Neuronal stem cell (in vitro differentiated cells): ENCODE data around the gene GPRIN1.
A peak's percentile ranks its signal among the peaks of the same experiment; 100 is the strongest.

Source experiments
- DNase-seq: peaks from one replicate; pipeline ENCODE4 v3.0.0-alpha.2; 2013; ENCODE audit warnings: low spot score
- H2AFZ ChIP-seq: one replicate; pipeline ENCODE4 v1.6.1; 2013; ENCODE audit warnings: mild to moderate bottlenecking, low read length, inconsistent platforms
- H2AK5ac ChIP-seq: 2 replicates; pipeline ENCODE4 v1.6.1; 2013; ENCODE audit warnings: low read depth, mild to moderate bottlenecking, inconsistent platforms, low read length, moderate library complexity, mixed read lengths
- H2BK120ac ChIP-seq: 2 replicates; pipeline ENCODE4 v1.6.1; 2013; ENCODE audit warnings: low read depth, mild to moderate bottlenecking, inconsistent platforms, low read length, moderate library complexity, mixed read lengths
- H2BK12ac ChIP-seq: one replicate; pipeline ENCODE4 v1.6.1; 2013; ENCODE audit warnings: low read length, inconsistent platforms
- H2BK15ac ChIP-seq: 2 replicates; pipeline ENCODE4 v1.6.1; 2013; ENCODE audit warnings: mild to moderate bottlenecking, low read length, inconsistent platforms, mixed read lengths
- H2BK5ac ChIP-seq: one replicate; pipeline ENCODE4 v1.6.1; 2013; ENCODE audit warnings: inconsistent platforms, mild to moderate bottlenecking, low read length, moderate library complexity
- H3K14ac ChIP-seq: one replicate; pipeline ENCODE4 v1.6.1; 2013; ENCODE audit warnings: low read length, inconsistent platforms
- H3K18ac ChIP-seq: 2 replicates; pipeline ENCODE4 v1.6.1; 2013; ENCODE audit warnings: low read length, inconsistent platforms
- H3K23ac ChIP-seq: 2 replicates; pipeline ENCODE4 v1.6.1; 2013; ENCODE audit warnings: low read depth, mild to moderate bottlenecking, mixed read lengths, low read length, inconsistent platforms; ENCODE audit not compliant: poor library complexity
- H3K27ac ChIP-seq: replicated peaks from 3 replicates; pipeline ENCODE4 v1.5.1; 2013; ENCODE audit warnings: low read length, inconsistent platforms
- H3K27me3 ChIP-seq, 3 experiments: 2 replicates each; pipeline ENCODE4 v1.6.1; 2013; ENCODE audit warnings: low read length in 3 of 3, mild to moderate bottlenecking in 2 of 3, inconsistent platforms in 1 of 3, low read depth in 1 of 3, mixed read lengths in 1 of 3, moderate library complexity in 1 of 3; ENCODE audit not compliant: control insufficient read depth in 3 of 3, insufficient read depth in 3 of 3
- H3K36me3 ChIP-seq, 2 donors: replicated peaks in 1 of 2; 2 replicates each; pipeline ENCODE4 v1.6.1; 2013; ENCODE audit warnings: low read length in 2 of 2; ENCODE audit not compliant: control insufficient read depth in 2 of 2, insufficient read depth in 2 of 2
- H3K4ac ChIP-seq: 2 replicates; pipeline ENCODE4 v1.6.1; 2013; ENCODE audit warnings: inconsistent platforms, mild to moderate bottlenecking, low read length, moderate library complexity
- H3K4me1 ChIP-seq, 2 donors: 1 replicate in 1 of 2; 2 replicates in 1 of 2; pipeline ENCODE4 v1.6.1; 2013; ENCODE audit warnings: low read length in 2 of 2, low read depth in 1 of 2; ENCODE audit not compliant: control insufficient read depth in 2 of 2, insufficient read depth in 1 of 2
- H3K4me2 ChIP-seq: one replicate; pipeline ENCODE4 v1.6.1; 2013; ENCODE audit warnings: mild to moderate bottlenecking, low read length, inconsistent platforms; ENCODE audit not compliant: insufficient read depth, poor library complexity, severe bottlenecking
- H3K4me3 ChIP-seq, 2 donors: 2 replicates each; pipeline ENCODE4 v1.5.1; 2013; ENCODE audit warnings: low read length in 2 of 2, mild to moderate bottlenecking in 2 of 2, inconsistent platforms in 1 of 2, moderate library complexity in 1 of 2
- H3K79me1 ChIP-seq: one replicate; pipeline ENCODE4 v1.6.1; 2013; ENCODE audit warnings: low read depth, mild to moderate bottlenecking, inconsistent platforms, low read length, moderate library complexity
- H3K9ac ChIP-seq: one replicate; pipeline ENCODE4 v1.6.1; 2013; ENCODE audit warnings: mild to moderate bottlenecking, low read depth, low read length, inconsistent platforms; ENCODE audit not compliant: poor library complexity
- H3K9me3 ChIP-seq, 2 donors: replicated peaks in 1 of 2; 2 replicates each; pipeline versions ENCODE3 to v1.6.1; 2013; ENCODE audit warnings: low read length in 2 of 2, mild to moderate bottlenecking in 2 of 2, inconsistent platforms in 1 of 2, low read depth in 1 of 2, mixed read lengths in 1 of 2, moderate library complexity in 1 of 2; ENCODE audit not compliant: control insufficient read depth in 2 of 2, insufficient read depth in 1 of 2
- H4K8ac ChIP-seq: one replicate; pipeline ENCODE4 v1.6.1; 2013; ENCODE audit warnings: low read depth, mild to moderate bottlenecking, inconsistent platforms, low read length, moderate library complexity
- H4K91ac ChIP-seq: one replicate; pipeline ENCODE4 v1.6.1; 2013; ENCODE audit warnings: low read length, low read depth, mild to moderate bottlenecking, inconsistent platforms; ENCODE audit not compliant: poor library complexity
- WGBS, 2 donors: extraction: QIAGEN DNeasy Blood & Tissue Kit; methylation state at CpG; one replicate each; pipeline ENCODE4 v1.1.7; 2013; ENCODE audit warnings: missing lambda C conversion rate in 2 of 2, mixed read lengths in 1 of 2; ENCODE audit not compliant: insufficient read length in 2 of 2, insufficient replicate concordance in 1 of 2; ENCODE audit errors: extremely low coverage in 2 of 2; 5-methylcytosine and 5-hydroxymethylcytosine counted together

GPRIN1 gene

DNA sequence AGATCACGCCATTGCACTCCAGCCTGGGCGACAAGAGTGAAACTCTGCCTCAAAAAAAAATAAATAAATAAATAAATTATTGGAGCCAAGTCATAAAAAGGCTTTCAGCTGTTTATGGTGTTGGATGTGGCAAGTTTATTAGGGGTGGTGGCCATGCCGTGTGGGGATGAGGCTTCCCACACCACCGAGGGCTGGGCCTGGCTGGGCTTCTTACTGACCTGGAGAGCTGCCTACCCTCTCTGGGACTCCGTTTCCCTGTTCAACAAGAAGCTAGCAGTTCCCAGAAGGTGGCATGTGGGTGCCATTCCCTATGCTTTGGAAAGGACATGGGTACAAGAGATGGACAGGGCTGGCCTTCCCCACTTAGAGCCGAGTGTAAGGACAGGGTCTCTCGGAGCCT lies 22.6 kb downstream of the GPRIN1 start:
- Histone ChIP-seq H2AK5ac (no peak overlapping the region), H3K9me3 (peaks cover 15% of the 10 kb centered on the region in 2 donors), H4K8ac (no peak overlapping the region), H3K27me3 (no peaks in the 10 kb centered on the region), H3K23ac (no peak overlapping the region), H2BK15ac (no peak overlapping the region), H3K79me1 (peaks cover 3% of the 10 kb centered on the region), H2BK12ac (no peak overlapping the region), H4K91ac (no peak overlapping the region), H3K4me1 (no peaks in the 10 kb centered on the region), H2BK120ac (no peak overlapping the region), H3K14ac (no peak overlapping the region), H3K4me2 (no peak overlapping the region), H3K18ac (no peak overlapping the region), H2BK5ac (no peak overlapping the region), H3K27ac (no peak overlapping the region), H3K9ac (no peak overlapping the region), H2AFZ (no peak overlapping the region), H3K4me3 (no peak overlapping the region), H3K36me3 (peaks cover 1 to 13% of the 10 kb centered on the region in 2 donors), H3K4ac (no peak overlapping the region)
- WGBS, 2 donors, result no CpG with 5 or more reads among the region's 7 CpGs
- no peak for DNase-seq

- H3K79me1 ChIP-seq, result peaks cover 3% of the 10 kb centered on the region
- no peak overlapping the region for H3K23ac ChIP-seq
- peaks cover 4 to 11% of the 10 kb centered on the region in 2 donors for H3K9me3 ChIP-seq
- H3K4me3 ChIP-seq, result no peak overlapping the region
- H2AK5ac ChIP-seq, result no peak overlapping the region
- H2BK5ac ChIP-seq, result no peak overlapping the region
- H3K27ac ChIP-seq, result no peak overlapping the region
- H3K18ac ChIP-seq, result no peak overlapping the region
- DNase-seq, result no peak
- H2AFZ ChIP-seq, result no peak overlapping the region
- H3K27me3 ChIP-seq, result peaks cover 0 to 5% (median 2%) of the 10 kb centered on the region in 3 experiments
- no peak overlapping the region for H4K8ac ChIP-seq
- peaks cover 0 to 2% of the 10 kb centered on the region in 2 donors for H3K4me1 ChIP-seq
- H3K4ac ChIP-seq, result no peak overlapping the region
- H3K9ac ChIP-seq, result no peak overlapping the region
- H3K4me2 ChIP-seq, result no peak overlapping the region
- no peaks in the 10 kb centered on the region for H3K36me3 ChIP-seq
- no peak overlapping the region for H4K91ac ChIP-seq
- no peak overlapping the region for H2BK12ac ChIP-seq
- no peak overlapping the region for H2BK15ac ChIP-seq
- H2BK120ac ChIP-seq, result no peak overlapping the region
- H3K14ac ChIP-seq, result no peak overlapping the region
- no CpG with 5 or more reads among the region's 4 CpGs for WGBS, 2 donors
Measured at GRCh38 chr5:176583076-176583475, 26.9 kb downstream of the GPRIN1 start.

- peaks cover 4 to 8% of the 10 kb centered on the region in 2 donors for H3K9me3 ChIP-seq
- H2BK5ac ChIP-seq, result no peak overlapping the region
- H3K4ac ChIP-seq, result no peak overlapping the region
- no peak overlapping the region for H2AK5ac ChIP-seq
- no peak overlapping the region for H3K23ac ChIP-seq
- H3K36me3 ChIP-seq, result no peaks in the 10 kb centered on the region
- no peak overlapping the region for H3K9ac ChIP-seq
- H2AFZ ChIP-seq, result no peak overlapping the region
- H2BK120ac ChIP-seq, result no peak overlapping the region
- no peak for DNase-seq
- no peak overlapping the region for H3K27ac ChIP-seq
- no CpG with 5 or more reads among the region's 12 CpGs for WGBS, 2 donors
- H3K4me1 ChIP-seq, result peaks cover 4 to 7% of the 10 kb centered on the region in 2 donors
- peaks cover 3% of the 10 kb centered on the region for H3K79me1 ChIP-seq
- H3K4me3 ChIP-seq, result no peak overlapping the region
- no peak overlapping the region for H2BK15ac ChIP-seq
- H2BK12ac ChIP-seq, result no peak overlapping the region
- peaks cover 0 to 6% (median 5%) of the 10 kb centered on the region in 3 experiments for H3K27me3 ChIP-seq
- no peak overlapping the region for H3K4me2 ChIP-seq
- H3K14ac ChIP-seq, result no peak overlapping the region
- H3K18ac ChIP-seq, result no peak overlapping the region
- peak overlapping the region; percentile 8 for H4K91ac ChIP-seq
- H4K8ac ChIP-seq, result no peak overlapping the region
Measured at GRCh38 chr5:176581361-176581760, 28.6 kb downstream of the GPRIN1 start.

DNA sequence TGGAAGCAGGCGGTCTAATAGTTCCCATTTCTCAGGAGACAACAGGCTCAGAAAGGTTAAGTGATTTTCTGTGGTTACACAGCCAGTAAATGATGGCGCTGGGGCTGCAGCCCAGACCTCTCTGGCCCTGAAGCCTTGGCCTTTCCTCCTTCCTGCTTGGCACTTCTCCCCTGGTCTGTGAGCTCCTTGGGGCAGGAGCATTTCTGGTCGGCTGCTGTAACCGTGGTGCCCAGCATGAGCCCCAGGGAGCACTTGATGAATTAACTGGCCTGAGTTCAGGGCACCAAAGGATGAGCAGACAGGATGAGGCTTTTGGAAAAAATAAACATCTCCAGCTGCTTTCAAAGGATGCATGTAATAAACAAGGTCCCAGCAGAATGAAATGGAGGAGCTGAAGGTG lies 30.6 kb downstream of the GPRIN1 start:
- Histone ChIP-seq H2BK12ac (no peak overlapping the region), H2BK120ac (no peak overlapping the region), H3K4me3 (no peak overlapping the region), H3K9me3 (no peaks in the 10 kb centered on the region), H3K79me1 (no peaks in the 10 kb centered on the region), H3K4ac (no peak overlapping the region), H3K4me1 (peaks cover 4 to 7% of the 10 kb centered on the region in 2 donors), H3K14ac (no peak overlapping the region), H2AK5ac (no peak overlapping the region), H3K27me3 (peaks cover 0 to 6% (median 5%) of the 10 kb centered on the region in 3 experiments), H3K27ac (no peak overlapping the region), H4K8ac (no peak overlapping the region), H3K9ac (no peak overlapping the region), H2BK15ac (no peak overlapping the region), H2BK5ac (no peak overlapping the region), H3K4me2 (no peak overlapping the region), H3K18ac (no peak overlapping the region), H3K36me3 (no peaks in the 10 kb centered on the region), H2AFZ (no peak overlapping the region), H3K23ac (no peak overlapping the region), H4K91ac (no peak overlapping the region)
- no CpG with 5 or more reads among the region's 4 CpGs for WGBS, 2 donors
- no peak for DNase-seq
